Stimulated activated CD4-positive, alpha-beta T cell treated with anti-CD3 and anti-CD28 coated beads, Interleukin-4, amount 100 ng/mL, for 48 hours (primary cell): ENCODE data around the gene CNOT6.

Source experiments
- DNase-seq, 2 donors: peaks; one replicate each; pipeline ENCODE4 v3.0.0-alpha.2; 2020; ENCODE audit warnings: low read depth in 2 of 2

The CNOT6 gene

GRCh38 chr5:180600554-180601041 is 106.4 kb downstream of the CNOT6 start:
- DNase-seq, result no peak

GRCh38 chr5:180601591-180602480 is 107.7 kb downstream of the CNOT6 start:
- DNase-seq, result no peak

GRCh38 chr5:180602481-180603075 is 108.4 kb downstream of the CNOT6 start:
- no peak for DNase-seq

- no peak for DNase-seq
These were observed 109.0 kb downstream of the CNOT6 start for GRCh38 chr5:180603076-180603594.

- no peak for DNase-seq
These were observed 110.1 kb downstream of the CNOT6 start for GRCh38 chr5:180604271-180604670.

GRCh38 chr5:180605554-180606214 is 111.5 kb downstream of the CNOT6 start:
- peak; percentile 47 to 68 for DNase-seq

GRCh38 chr5:180606215-180606785 is 112.1 kb downstream of the CNOT6 start:
- no peak for DNase-seq

GRCh38 chr5:180607861-180608571 is 113.8 kb downstream of the CNOT6 start:
- DNase-seq, result no peak

- no peak for DNase-seq
These were observed 114.6 kb downstream of the CNOT6 start for GRCh38 chr5:180608572-180609310.

GRCh38 chr5:180609386-180609785 is 115.2 kb downstream of the CNOT6 start:
- DNase-seq, result no peak

GRCh38 chr5:180609817-180610550 is 115.8 kb downstream of the CNOT6 start:
- no peak for DNase-seq

- no peak for DNase-seq
These were observed 117.1 kb downstream of the CNOT6 start for GRCh38 chr5:180611140-180611850.

GRCh38 chr5:180612683-180613082 is 118.5 kb downstream of the CNOT6 start:
- DNase-seq, result no peak

GRCh38 chr5:180613188-180613813 is 119.1 kb downstream of the CNOT6 start:
- no peak for DNase-seq

GRCh38 chr5:180613814-180614188 is 119.6 kb downstream of the CNOT6 start:
- no peak for DNase-seq

GRCh38 chr5:180618487-180618828 is 124.3 kb downstream of the CNOT6 start:
- no peak for DNase-seq

- peak; percentile 25 to 33 for DNase-seq
These were observed 124.8 kb downstream of the CNOT6 start for GRCh38 chr5:180618829-180619562.

GRCh38 chr5:180619563-180619915 is 125.4 kb downstream of the CNOT6 start:
- no peak for DNase-seq
